HL-60 (cell line): ENCODE data around the gene CCDC61.

Experiments used
- CTCF ChIP-seq: IDR thresholded peaks from one replicate; pipeline ENCODE4 v1.5.1; 2011; ENCODE audit warnings: low read length, control low read depth, inconsistent platforms; ENCODE audit not compliant: insufficient read depth
- POLR2AphosphoS5 ChIP-seq: IDR thresholded peaks from 2 replicates; pipeline ENCODE4 v1.6.1; 2012; ENCODE audit warnings: low read depth
- SPI1 ChIP-seq: IDR thresholded peaks from 2 replicates; pipeline ENCODE4 v1.6.1; 2012; ENCODE audit warnings: low read depth, mild to moderate bottlenecking, borderline replicate concordance

GRCh38 chr19:46021531-46022041, 26.3 kb downstream of the CCDC61 start:
- TF ChIP-seq CTCF (no peak), SPI1 (no peak), POLR2AphosphoS5 (no peak)
